PC-9 (cell line): ENCODE measurements around the gene DCAKD.

Experiments
- CTCF ChIP-seq: fragments of 200-600 bp; sonication (generic); conservative IDR thresholded peaks from 2 replicates; pipeline ENCODE4 v1.6.1; 2017; ENCODE audit warnings: mixed run types, antibody characterized with exemption, mild to moderate bottlenecking, moderate library complexity
- EZH2 ChIP-seq: fragments of 200-600 bp; sonication (generic); IDR thresholded peaks from 2 replicates; pipeline ENCODE4 v1.8.0; 2017; ENCODE audit warnings: antibody characterized with exemption, low read depth

GRCh38 chr17:45029758-45030423, 21.5 kb downstream of the DCAKD start:
- TF ChIP-seq CTCF (no peak), EZH2 (no peak)
